Lower leg skin (tissue), 3 donors: Measurements from ENCODE around the gene WDR62.

Source experiments
- POLR2A ChIP-seq, 2 donors: fragments of 450-650 bp; IDR thresholded peaks; one replicate each; pipeline ENCODE4 v1.6.1; 2016 to 2017; ENCODE audit warnings: antibody characterized with exemption in 2 of 2, mild to moderate bottlenecking in 1 of 2, moderate library complexity in 1 of 2
- TF ChIP-seq, protein P1 (sequence below), 3 donors: fragments of 450-650 bp; IDR thresholded peaks; one replicate each; pipeline ENCODE4 v1.5.1; 2016; ENCODE audit warnings: antibody characterized with exemption in 3 of 3, mild to moderate bottlenecking in 3 of 3, moderate library complexity in 2 of 3

- no peak for TF ChIP-seq POLR2A (IDR thresholded peaks at IDR 0.05)
- TF ChIP-seq, protein P1, sequence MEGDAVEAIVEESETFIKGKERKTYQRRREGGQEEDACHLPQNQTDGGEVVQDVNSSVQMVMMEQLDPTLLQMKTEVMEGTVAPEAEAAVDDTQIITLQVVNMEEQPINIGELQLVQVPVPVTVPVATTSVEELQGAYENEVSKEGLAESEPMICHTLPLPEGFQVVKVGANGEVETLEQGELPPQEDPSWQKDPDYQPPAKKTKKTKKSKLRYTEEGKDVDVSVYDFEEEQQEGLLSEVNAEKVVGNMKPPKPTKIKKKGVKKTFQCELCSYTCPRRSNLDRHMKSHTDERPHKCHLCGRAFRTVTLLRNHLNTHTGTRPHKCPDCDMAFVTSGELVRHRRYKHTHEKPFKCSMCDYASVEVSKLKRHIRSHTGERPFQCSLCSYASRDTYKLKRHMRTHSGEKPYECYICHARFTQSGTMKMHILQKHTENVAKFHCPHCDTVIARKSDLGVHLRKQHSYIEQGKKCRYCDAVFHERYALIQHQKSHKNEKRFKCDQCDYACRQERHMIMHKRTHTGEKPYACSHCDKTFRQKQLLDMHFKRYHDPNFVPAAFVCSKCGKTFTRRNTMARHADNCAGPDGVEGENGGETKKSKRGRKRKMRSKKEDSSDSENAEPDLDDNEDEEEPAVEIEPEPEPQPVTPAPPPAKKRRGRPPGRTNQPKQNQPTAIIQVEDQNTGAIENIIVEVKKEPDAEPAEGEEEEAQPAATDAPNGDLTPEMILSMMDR (IDR thresholded peaks at IDR 0.05) = no peak
Observed at GRCh38 chr19:36093687-36094086, 39.0 kb downstream of the WDR62 start.
